LNCAP (cell line): ENCODE data around the gene GTF3C4.

Experiments
- TF ChIP-seq, protein P1 (sequence below): fragments of 450-650 bp; IDR thresholded peaks from 2 replicates; pipeline ENCODE4 v1.5.1; 2017; ENCODE audit warnings: mild to moderate bottlenecking

The GTF3C4 gene

DNA sequence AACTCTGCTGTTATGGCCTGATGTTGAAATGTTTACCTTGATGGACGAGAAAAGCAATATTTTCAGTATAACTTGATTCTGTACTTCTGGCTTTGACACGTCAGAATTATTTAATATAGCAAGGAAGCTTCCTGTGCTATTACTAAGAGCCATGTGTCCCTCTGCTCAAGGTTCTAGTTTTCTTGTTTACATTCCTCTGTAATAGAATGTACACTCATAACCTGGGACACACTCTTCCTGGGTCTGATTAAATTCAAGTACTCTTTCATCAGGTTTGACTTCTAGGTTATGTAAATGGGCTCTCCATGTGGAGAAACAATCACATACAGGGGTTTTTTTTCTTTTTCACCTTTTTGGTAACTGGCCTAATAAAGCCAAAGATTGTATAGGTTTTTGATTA, 33.1 kb downstream of the GTF3C4 start:
- TF ChIP-seq, protein P1, sequence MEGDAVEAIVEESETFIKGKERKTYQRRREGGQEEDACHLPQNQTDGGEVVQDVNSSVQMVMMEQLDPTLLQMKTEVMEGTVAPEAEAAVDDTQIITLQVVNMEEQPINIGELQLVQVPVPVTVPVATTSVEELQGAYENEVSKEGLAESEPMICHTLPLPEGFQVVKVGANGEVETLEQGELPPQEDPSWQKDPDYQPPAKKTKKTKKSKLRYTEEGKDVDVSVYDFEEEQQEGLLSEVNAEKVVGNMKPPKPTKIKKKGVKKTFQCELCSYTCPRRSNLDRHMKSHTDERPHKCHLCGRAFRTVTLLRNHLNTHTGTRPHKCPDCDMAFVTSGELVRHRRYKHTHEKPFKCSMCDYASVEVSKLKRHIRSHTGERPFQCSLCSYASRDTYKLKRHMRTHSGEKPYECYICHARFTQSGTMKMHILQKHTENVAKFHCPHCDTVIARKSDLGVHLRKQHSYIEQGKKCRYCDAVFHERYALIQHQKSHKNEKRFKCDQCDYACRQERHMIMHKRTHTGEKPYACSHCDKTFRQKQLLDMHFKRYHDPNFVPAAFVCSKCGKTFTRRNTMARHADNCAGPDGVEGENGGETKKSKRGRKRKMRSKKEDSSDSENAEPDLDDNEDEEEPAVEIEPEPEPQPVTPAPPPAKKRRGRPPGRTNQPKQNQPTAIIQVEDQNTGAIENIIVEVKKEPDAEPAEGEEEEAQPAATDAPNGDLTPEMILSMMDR: no peak

DNA sequence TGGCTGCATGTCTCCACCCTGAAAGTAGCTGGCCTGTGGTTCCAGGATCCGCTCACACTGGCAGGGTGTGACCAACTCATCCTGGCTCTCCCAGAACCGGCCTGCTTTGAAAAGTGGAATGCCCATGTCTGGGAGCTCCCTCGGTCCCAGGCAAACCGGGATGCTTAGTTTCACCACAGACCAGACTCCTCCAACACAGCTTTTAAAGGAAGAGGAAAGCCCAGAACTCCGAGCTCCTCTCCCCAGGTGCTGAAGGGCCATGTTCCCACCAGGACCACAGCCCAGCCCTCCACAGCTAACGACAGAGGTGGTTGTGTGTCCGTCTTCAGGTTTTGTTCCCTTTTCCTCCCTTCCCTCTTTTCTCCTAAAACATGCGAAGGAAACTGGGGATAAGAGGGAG, 38.0 kb downstream of the GTF3C4 start:
- TF ChIP-seq, protein P1: no peak

DNA sequence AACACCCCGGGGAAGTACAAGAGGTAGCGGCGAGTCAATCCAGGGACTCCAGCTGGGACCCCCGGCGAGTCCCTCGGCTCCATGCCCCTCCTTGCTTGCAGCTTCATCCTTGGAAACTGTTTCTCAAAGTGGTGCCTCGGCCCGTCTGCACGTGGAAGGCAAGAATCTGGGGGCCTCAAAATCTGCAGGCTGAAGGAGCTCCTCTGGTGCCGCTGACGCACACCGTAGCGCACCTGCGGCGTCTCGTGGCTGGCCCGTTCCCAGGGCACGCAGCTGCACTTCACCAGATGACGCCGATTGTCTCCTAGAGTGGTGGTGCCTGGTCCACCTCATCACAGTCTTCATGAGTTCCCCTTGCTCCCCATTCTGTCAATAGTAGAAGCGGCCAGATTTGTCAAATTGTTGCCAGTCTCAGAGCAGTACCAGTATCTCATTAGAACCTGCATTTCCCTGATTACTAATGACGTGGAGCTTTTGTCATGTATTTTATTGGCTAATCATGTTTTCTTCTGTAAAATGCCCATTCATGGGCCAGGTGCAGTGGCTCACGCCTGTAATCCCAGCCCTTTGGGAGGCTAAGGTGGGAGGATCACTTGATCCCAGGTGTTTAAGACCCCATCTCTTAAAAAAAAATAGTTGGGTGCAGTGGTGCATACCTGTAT, 38.6 kb downstream of the GTF3C4 start:
- TF ChIP-seq, protein P1: no peak

DNA sequence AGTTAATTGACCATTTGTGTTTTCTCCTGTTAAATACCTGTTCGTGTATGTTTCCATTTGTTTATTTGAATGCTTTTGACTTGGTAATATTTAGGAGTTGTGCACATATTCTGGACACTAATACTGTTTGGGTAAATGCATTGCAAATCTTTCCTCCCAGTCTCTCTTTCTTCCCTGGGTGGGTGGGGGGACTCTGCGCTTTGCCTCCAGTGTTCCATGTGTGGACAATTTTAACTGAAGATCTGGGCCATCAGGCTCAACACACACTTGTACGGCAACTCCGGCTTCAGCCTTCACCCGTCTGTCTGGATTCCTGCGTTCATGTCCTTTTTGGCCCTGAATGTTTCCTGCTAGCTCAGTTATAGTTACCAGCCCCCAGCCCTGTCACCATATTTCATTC, 40.1 kb downstream of the GTF3C4 start:
- TF ChIP-seq, protein P1: no peak

DNA sequence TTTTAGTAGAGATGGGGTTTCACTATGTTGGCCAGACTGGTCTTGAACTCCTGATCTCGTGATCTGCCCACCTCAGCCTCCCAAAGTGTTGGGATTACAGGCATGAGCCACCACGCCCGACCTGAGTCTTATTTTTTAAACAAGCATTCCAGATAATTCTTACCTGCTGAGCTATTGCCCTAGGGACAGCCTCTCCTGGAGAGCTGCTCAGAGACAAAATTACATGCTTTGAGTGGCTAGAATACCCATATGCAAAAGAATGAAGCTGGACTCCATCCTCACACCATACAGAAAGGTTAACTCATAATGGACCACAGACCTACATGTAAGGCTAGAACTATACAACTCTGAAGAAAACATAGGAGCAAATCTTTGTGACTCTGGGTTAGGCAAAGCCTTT, 41.6 kb downstream of the GTF3C4 start:
- TF ChIP-seq, protein P1: no peak

DNA sequence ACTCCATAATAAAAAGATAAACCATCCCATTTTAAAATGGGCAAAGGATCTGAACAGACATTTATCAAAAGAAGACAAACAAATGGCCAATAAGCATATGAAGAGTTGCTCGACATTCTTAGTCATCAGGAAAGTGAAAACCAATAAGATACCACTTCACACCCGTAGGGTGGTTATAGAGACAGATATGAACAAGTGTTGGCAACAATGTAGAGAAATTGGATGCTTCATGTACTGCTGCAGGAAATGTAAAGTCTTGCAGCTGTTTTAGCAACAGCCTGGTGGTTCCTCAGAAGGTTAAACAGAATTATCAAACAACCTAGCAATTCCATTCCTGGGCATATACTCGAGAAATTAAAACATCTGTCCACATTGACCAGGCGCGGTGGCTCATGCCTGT, 42.5 kb downstream of the GTF3C4 start:
- TF ChIP-seq, protein P1: no peak

DNA sequence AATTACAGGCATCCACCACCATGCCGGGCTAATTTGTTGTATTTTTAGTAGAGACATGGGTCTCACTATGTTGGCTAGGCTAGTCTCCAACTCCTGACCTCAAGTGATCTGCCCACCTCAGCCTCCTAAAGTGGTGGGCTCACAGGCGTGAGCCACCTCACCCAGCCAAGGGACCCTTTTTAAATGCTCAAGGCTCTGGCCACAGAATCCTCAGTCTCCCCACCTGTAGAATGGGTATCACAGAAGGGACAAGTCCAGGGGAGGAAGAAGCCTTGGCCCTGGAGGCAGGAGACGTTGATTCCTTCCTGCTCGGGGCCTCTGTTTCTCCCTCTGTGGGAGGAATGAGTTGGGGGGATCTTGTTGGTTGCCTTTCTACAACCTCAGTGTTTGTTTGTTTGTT, 45.7 kb downstream of the GTF3C4 start:
- TF ChIP-seq, protein P1: no peak
